ENCODE results near the gene IREB2. TPM values are rescaled to one million over a fixed set of nuclear protein-coding genes. Genes with fewer than 3 reads are reported as not detected.

The IREB2 gene
- total RNA-seq, 6 donors from 2014 or later: 26.8 to 51.3 (median 40.8) TPM

- Histone ChIP-seq H3K27ac (peak overlapping the region in 2 of 4 donors; percentile 13 to 54), H3K9me3 (no peaks in the 10 kb centered on the region), H3K36me3 (no peaks in the 10 kb centered on the region), H3K27me3 (no peaks in the 10 kb centered on the region), H3K4me1 (peaks cover 47 to 70% (median 49%) of the 10 kb centered on the region in 4 donors), H3K4me3 (no peak overlapping the region)
- 54 to 69% methylated on average over 5 of the region's 5 CpGs for WGBS, 2 donors
- ATAC-seq (ENCODE audit: low FRiP score in 2 of 2): peak in 1 of 2 donors; percentile 80
- no peak for TF ChIP-seq POLR2AphosphoS5 (IDR thresholded peaks at IDR 0.05)
- TF ChIP-seq CTCF (IDR thresholded peaks at IDR 0.05): no peak
- no peak for TF ChIP-seq POLR2A (IDR thresholded peaks at IDR 0.05)
- TF ChIP-seq EP300 (IDR thresholded peaks at IDR 0.05): no peak
- DNase-seq: peak in 1 of 2 donors; percentile 42
Observed at GRCh38 chr15:78454992-78455391, 17.0 kb downstream of the IREB2 start.

GRCh38 chr15:78455749-78456148, 17.7 kb downstream of the IREB2 start:
- Histone ChIP-seq H3K36me3 (no peaks in the 10 kb centered on the region), H3K27me3 (no peaks in the 10 kb centered on the region), H3K4me3 (no peak overlapping the region), H3K9me3 (no peaks in the 10 kb centered on the region), H3K27ac (peak overlapping the region in 3 of 4 donors; percentile 19 to 54 (median 20)), H3K4me1 (peaks cover 46 to 70% (median 48%) of the 10 kb centered on the region in 4 donors)
- WGBS, 2 donors: 45 to 46% methylated on average over 3 of the region's 3 CpGs
- ATAC-seq (ENCODE audit: low FRiP score in 2 of 2): peak in 1 of 2 donors; percentile 37
- no peak for TF ChIP-seq POLR2AphosphoS5 (IDR thresholded peaks at IDR 0.05)
- TF ChIP-seq CTCF (IDR thresholded peaks at IDR 0.05): no peak
- peak in 1 of 2 donors; percentile 64 for DNase-seq

GRCh38 chr15:78456426-78456825, 18.4 kb downstream of the IREB2 start:
- DNase-seq (no peak), ATAC-seq (ENCODE audit: low FRiP score in 2 of 2) (no peak)
- H3K27me3 ChIP-seq: no peaks in the 10 kb centered on the region
- whole genome bisulfite sequencing, 2 donors: 91 to 98% methylated on average over 7 of the region's 7 CpGs
- TF ChIP-seq EP300 (IDR thresholded peaks at IDR 0.05): no peak
- TF ChIP-seq POLR2A (IDR thresholded peaks at IDR 0.05): no peak
- TF ChIP-seq POLR2AphosphoS5 (IDR thresholded peaks at IDR 0.05): no peak
- TF ChIP-seq CTCF (IDR thresholded peaks at IDR 0.05): no peak
- peak overlapping the region in 2 of 4 donors; percentile 20 to 54 for H3K27ac ChIP-seq
- no peaks in the 10 kb centered on the region for H3K36me3 ChIP-seq
- H3K9me3 ChIP-seq: no peaks in the 10 kb centered on the region
- H3K4me3 ChIP-seq: no peak overlapping the region
- H3K4me1 ChIP-seq: peaks cover 47 to 76% (median 54%) of the 10 kb centered on the region in 4 donors

GRCh38 chr15:78457101-78457500, 19.1 kb downstream of the IREB2 start:
- DNase-seq (no peak), ATAC-seq (ENCODE audit: low FRiP score in 2 of 2) (peak in 1 of 2 donors; percentile 65)
- peaks cover 47 to 78% (median 58%) of the 10 kb centered on the region in 4 donors for H3K4me1 ChIP-seq
- peak overlapping the region in 1 of 4 donors; percentile 54 for H3K27ac ChIP-seq
- TF ChIP-seq EP300 (IDR thresholded peaks at IDR 0.05): no peak
- TF ChIP-seq POLR2AphosphoS5 (IDR thresholded peaks at IDR 0.05): no peak
- TF ChIP-seq POLR2A (IDR thresholded peaks at IDR 0.05): no peak
- no peak for TF ChIP-seq CTCF (IDR thresholded peaks at IDR 0.05)
- no peak overlapping the region for H3K4me3 ChIP-seq
- WGBS, 2 donors: 4 to 12% methylated on average over 1 of the region's 1 CpG
- H3K9me3 ChIP-seq: no peaks in the 10 kb centered on the region
- H3K27me3 ChIP-seq: no peaks in the 10 kb centered on the region
- no peaks in the 10 kb centered on the region for H3K36me3 ChIP-seq

GRCh38 chr15:78460737-78461136, 22.7 kb downstream of the IREB2 start:
- ATAC-seq (ENCODE audit: low FRiP score in 2 of 2): no peak
- Histone ChIP-seq H3K36me3 (peaks cover 4 to 24% (median 16%) of the 10 kb centered on the region in 4 donors), H3K9me3 (no peaks in the 10 kb centered on the region), H3K27ac (peak overlapping the region in 1 of 4 donors; percentile 49), H3K4me1 (peaks cover 17 to 42% (median 31%) of the 10 kb centered on the region in 4 donors), H3K4me3 (no peak overlapping the region), H3K27me3 (no peaks in the 10 kb centered on the region)
- DNase-seq: no peak
- WGBS, 2 donors: 87 to 88% methylated on average over 4 of the region's 4 CpGs
- TF ChIP-seq POLR2A (IDR thresholded peaks at IDR 0.05): no peak
- no peak for TF ChIP-seq CTCF (IDR thresholded peaks at IDR 0.05)
- no peak for TF ChIP-seq POLR2AphosphoS5 (IDR thresholded peaks at IDR 0.05)
- TF ChIP-seq EP300 (IDR thresholded peaks at IDR 0.05): no peak

Measured in upper lobe of left lung (tissue), 6 donors.